H9 (cell line): Measurements from ENCODE around the gene MYH4. TPM values are rescaled to one million over a fixed set of nuclear protein-coding genes. Genes with fewer than 3 reads are reported as not detected.

Experiments used
- DNase-seq: peaks from one replicate; pipeline ENCODE4 v3.0.0-alpha.2; 2017
- H2AFZ ChIP-seq: one replicate; pipeline ENCODE4 v1.6.1; 2013; ENCODE audit warnings: mild to moderate bottlenecking, low read length, control low read depth, moderate library complexity
- H2AK5ac ChIP-seq: 2 replicates; pipeline ENCODE4 v1.6.1; 2013; ENCODE audit warnings: low read length, control low read depth, mixed read lengths; ENCODE audit not compliant: insufficient read length
- H2BK120ac ChIP-seq: one replicate; pipeline ENCODE4 v1.6.1; 2013; ENCODE audit warnings: low read depth, mild to moderate bottlenecking, low read length, control low read depth, inconsistent platforms; ENCODE audit not compliant: poor library complexity, severe bottlenecking
- H2BK12ac ChIP-seq: 2 replicates; pipeline ENCODE4 v1.6.1; 2013; ENCODE audit warnings: low read length, control low read depth, mixed read lengths, low read depth; ENCODE audit not compliant: insufficient read length
- H2BK15ac ChIP-seq: 2 replicates; pipeline ENCODE4 v1.6.1; 2013; ENCODE audit warnings: low read depth, low read length, control low read depth
- H2BK20ac ChIP-seq: one replicate; pipeline ENCODE4 v1.6.1; 2013; ENCODE audit warnings: low read depth, mild to moderate bottlenecking, low read length, control low read depth, inconsistent platforms; ENCODE audit not compliant: poor library complexity, severe bottlenecking
- H2BK5ac ChIP-seq: 2 replicates; pipeline ENCODE4 v1.6.1; 2013; ENCODE audit warnings: low read length, control low read depth, mixed read lengths; ENCODE audit not compliant: insufficient read length
- H3K14ac ChIP-seq: 2 replicates; pipeline ENCODE4 v1.6.1; 2013; ENCODE audit warnings: low read length, control low read depth; ENCODE audit not compliant: insufficient read depth
- H3K18ac ChIP-seq: 2 replicates; pipeline ENCODE4 v1.6.1; 2013; ENCODE audit warnings: low read depth, mild to moderate bottlenecking, mixed read lengths, low read length, control low read depth; ENCODE audit not compliant: insufficient read length
- H3K23ac ChIP-seq: 2 replicates; pipeline ENCODE4 v1.6.1; 2013; ENCODE audit warnings: low read length, control low read depth, mixed read lengths, low read depth; ENCODE audit not compliant: insufficient read length
- H3K23me2 ChIP-seq: 2 replicates; pipeline ENCODE4 v1.6.1; 2013; ENCODE audit warnings: low read depth, mild to moderate bottlenecking, mixed read lengths, low read length, control low read depth; ENCODE audit not compliant: insufficient read length, poor library complexity, severe bottlenecking
- H3K27ac ChIP-seq: 2 replicates; pipeline ENCODE4 v1.5.1; 2013; ENCODE audit warnings: low read length, control low read depth, mixed read lengths, low read depth; ENCODE audit not compliant: insufficient read length
- H3K27me3 ChIP-seq: 2 replicates; pipeline ENCODE4 v1.6.1; 2013; ENCODE audit warnings: low read length, control low read depth, inconsistent platforms; ENCODE audit not compliant: insufficient read depth
- H3K4ac ChIP-seq: 2 replicates; pipeline ENCODE4 v1.6.1; 2013; ENCODE audit warnings: low read depth, mild to moderate bottlenecking, control low read depth, inconsistent platforms, low read length, moderate library complexity
- H3K4me1 ChIP-seq: 2 replicates; pipeline ENCODE4 v1.6.1; 2013; ENCODE audit warnings: low read length, control low read depth, inconsistent platforms; ENCODE audit not compliant: insufficient read depth
- H3K4me2 ChIP-seq: 2 replicates; pipeline ENCODE4 v1.6.1; 2013; ENCODE audit warnings: low read length, control low read depth, mixed read lengths; ENCODE audit not compliant: insufficient read length, insufficient read depth
- H3K56ac ChIP-seq: 2 replicates; pipeline ENCODE4 v1.6.1; 2013; ENCODE audit warnings: low read depth, mild to moderate bottlenecking, mixed read lengths, low read length, control low read depth; ENCODE audit not compliant: insufficient read length
- H3K79me1 ChIP-seq: 2 replicates; pipeline ENCODE4 v1.6.1; 2013; ENCODE audit warnings: low read depth, mild to moderate bottlenecking, moderate library complexity, low read length, control low read depth, inconsistent platforms; ENCODE audit not compliant: insufficient read depth, poor library complexity, severe bottlenecking
- H3K79me2 ChIP-seq: 2 replicates; pipeline ENCODE4 v1.6.1; 2013; ENCODE audit warnings: low read length, control low read depth, inconsistent platforms; ENCODE audit not compliant: insufficient read depth
- H3K9ac ChIP-seq: 2 replicates; pipeline ENCODE4 v1.6.1; 2013; ENCODE audit warnings: low read length, control low read depth, mixed read lengths; ENCODE audit not compliant: insufficient read length; ENCODE audit errors: extremely low read depth
- H3K9me3 ChIP-seq: one replicate; pipeline ENCODE4 v1.6.1; 2013; ENCODE audit warnings: low read depth, low read length, inconsistent platforms; ENCODE audit not compliant: control insufficient read depth
- H3T11ph ChIP-seq: one replicate; pipeline ENCODE4 v1.6.1; 2013; ENCODE audit warnings: mild to moderate bottlenecking, low read length, control low read depth, inconsistent platforms
- H4K20me1 ChIP-seq: one replicate; pipeline ENCODE4 v1.6.1; 2013; ENCODE audit not compliant: control insufficient read depth, insufficient read length, insufficient read depth
- H4K5ac ChIP-seq: 2 replicates; pipeline ENCODE4 v1.6.1; 2013; ENCODE audit warnings: low read depth, mild to moderate bottlenecking, mixed read lengths, low read length, control low read depth; ENCODE audit not compliant: insufficient read length
- H4K8ac ChIP-seq: replicated peaks from 2 replicates; pipeline ENCODE4 v1.6.1; 2013; ENCODE audit warnings: low read length, control low read depth, mixed read lengths, low read depth; ENCODE audit not compliant: insufficient read length
- H4K91ac ChIP-seq: 2 replicates; pipeline ENCODE4 v1.6.1; 2013; ENCODE audit warnings: low read depth, mild to moderate bottlenecking, moderate library complexity, mixed read lengths, low read length, control low read depth; ENCODE audit not compliant: insufficient read length
- H3K27ac Mint-ChIP-seq, 3 experiments: 2 replicates in 2 of 3; 3 replicates in 1 of 3; pipeline ENCODE4 v1.8.0; 2020 to 2021; ENCODE audit warnings: mixed read lengths in 3 of 3, mild to moderate bottlenecking in 1 of 3, moderate library complexity in 1 of 3
- H3K27me3 Mint-ChIP-seq: 2 replicates; pipeline ENCODE4 v1.8.0; 2021; ENCODE audit warnings: low read depth, mild to moderate bottlenecking, moderate library complexity, mixed read lengths
- H3K36me3 Mint-ChIP-seq, 3 experiments: 2 replicates in 2 of 3; 3 replicates in 1 of 3; pipeline ENCODE4 v1.8.0; 2020 to 2021; ENCODE audit warnings: low read depth in 3 of 3, mixed read lengths in 3 of 3; ENCODE audit not compliant: insufficient read depth in 1 of 3
- H3K4me1 Mint-ChIP-seq, 2 experiments: 2 replicates each; pipeline ENCODE4 v1.8.0; 2020; ENCODE audit warnings: mixed read lengths in 2 of 2
- H3K4me3 Mint-ChIP-seq, 2 experiments: 2 replicates in 1 of 2; 3 replicates in 1 of 2; pipeline ENCODE4 v1.8.0; 2020 to 2021; ENCODE audit warnings: mild to moderate bottlenecking in 2 of 2, mixed read lengths in 2 of 2, moderate library complexity in 1 of 2
- H3K9me3 Mint-ChIP-seq, 2 experiments: 2 replicates in 1 of 2; 3 replicates in 1 of 2; pipeline ENCODE4 v1.8.0; 2020; ENCODE audit warnings: mild to moderate bottlenecking in 2 of 2, mixed read lengths in 2 of 2, moderate library complexity in 1 of 2
- CTCF ChIP-seq: fragments of 200-600 bp; sonication (generic); conservative IDR thresholded peaks from 3 replicates; pipeline ENCODE4 v1.8.0; 2021; ENCODE audit warnings: antibody characterized with exemption, mild to moderate bottlenecking
- WGBS: extraction: QIAGEN DNeasy Blood & Tissue Kit; methylation state at CpG from one replicate; pipeline ENCODE4 v1.1.7; 2013; ENCODE audit warnings: missing lambda C conversion rate, low lambda C conversion rate, mixed read lengths; ENCODE audit not compliant: insufficient read length; ENCODE audit errors: extremely low coverage; 5-methylcytosine and 5-hydroxymethylcytosine counted together
- total RNA-seq: library from RNA; stranded (reverse); gene quantifications from 2 replicates; pipeline ENCODE4 v1.2.1, GENCODE V29; 2021

The MYH4 gene
- total RNA-seq, 1 experiment from 2014 or later = not detected

DNA sequence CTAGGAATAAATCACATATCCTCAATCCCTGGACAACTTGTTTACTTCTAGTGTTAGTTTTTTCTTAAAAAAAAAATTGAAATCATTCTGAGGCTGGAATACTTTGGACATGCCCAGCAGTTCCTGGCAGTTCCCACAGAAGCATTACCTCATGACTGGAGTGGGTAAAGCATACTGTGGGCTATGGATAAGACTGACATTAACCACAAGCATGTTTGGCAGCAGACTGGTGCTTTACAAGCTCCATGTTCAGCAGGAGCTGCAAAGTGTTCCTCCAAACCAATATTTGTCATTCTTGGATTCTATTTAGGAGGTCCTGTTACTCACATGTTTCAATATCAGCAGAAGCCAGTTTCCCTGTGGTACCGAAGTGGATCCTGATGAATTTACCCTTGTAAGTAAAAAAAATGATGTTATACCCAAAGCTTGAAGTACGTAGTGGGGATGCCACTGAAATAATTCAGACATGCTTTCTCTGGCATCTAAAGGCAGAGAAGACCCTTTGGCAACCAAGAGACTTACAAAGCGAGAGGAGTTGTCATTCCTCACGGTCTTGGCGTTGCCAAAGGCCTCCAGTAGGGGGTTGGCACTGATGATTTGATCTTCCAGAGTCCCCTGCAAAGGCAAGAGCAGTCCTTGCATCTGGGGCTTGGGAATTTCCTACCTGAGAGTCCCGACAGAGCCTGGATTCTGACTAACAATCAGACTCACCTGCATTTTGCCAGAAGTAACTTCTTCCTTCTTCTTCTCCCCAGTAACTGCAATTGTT lies 44.1 kb upstream of the MYH4 start:
- Histone ChIP-seq H3K23me2 (no peaks in the 10 kb centered on the region), H2AFZ (no peak overlapping the region), H3K4me1 (no peaks in the 10 kb centered on the region), H2BK15ac (no peak overlapping the region), H3K9ac (no peak overlapping the region), H2BK12ac (no peak overlapping the region), H2BK20ac (no peak overlapping the region), H3K79me1 (no peaks in the 10 kb centered on the region), H3K14ac (no peak overlapping the region), H3K4me2 (no peak overlapping the region), H4K8ac (no peak overlapping the region), H3K27me3 (no peaks in the 10 kb centered on the region), H4K91ac (no peak overlapping the region), H3K56ac (no peak overlapping the region), H2AK5ac (no peak overlapping the region), H3K23ac (no peak overlapping the region), H2BK5ac (no peak overlapping the region), H4K20me1 (no peaks in the 10 kb centered on the region), H3K79me2 (no peaks in the 10 kb centered on the region), H4K5ac (no peak overlapping the region), H3K27ac (no peak overlapping the region), H3K9me3 (no peaks in the 10 kb centered on the region), H3K4ac (no peak overlapping the region), H2BK120ac (no peak overlapping the region), H3K18ac (no peak overlapping the region), H3T11ph (no peak overlapping the region)
- Mint-ChIP-seq H3K4me1 (peaks cover 9% of the 10 kb centered on the region in 2 experiments), H3K9me3 (no peaks in the 10 kb centered on the region), H3K27ac (no peak overlapping the region), H3K36me3 (no peaks in the 10 kb centered on the region), H3K4me3 (no peak overlapping the region), H3K27me3 (no peaks in the 10 kb centered on the region; the same call in 1 of the 2 replicates)
- TF ChIP-seq CTCF = peak; percentile 49; the same call in 2 of the 3 replicates
- WGBS = no CpG with 5 or more reads among the region's 6 CpGs
- no peak for DNase-seq
